Neural cell (in vitro differentiated cells): Measurements from ENCODE around the gene RBBP6. TPM values are rescaled to one million over a fixed set of nuclear protein-coding genes. Genes with fewer than 3 reads are reported as not detected.

Experiments used
- H2AFZ ChIP-seq: fragments of 200-600, 300-800 bp; sonication (generic), shearing (Covaris generic); 2 replicates; pipeline ENCODE4 v1.6.0; 2014; ENCODE audit warnings: low read depth, mild to moderate bottlenecking, antibody characterized with exemption, low read length, moderate library complexity
- H3F3A ChIP-seq: fragments of 200-600 bp; shearing (Covaris generic); 2 replicates; pipeline ENCODE4 v1.6.1; 2016; ENCODE audit warnings: mild to moderate bottlenecking, moderate library complexity, mixed read lengths, antibody characterized with exemption, low read length; ENCODE audit not compliant: insufficient read depth, poor library complexity, severe bottlenecking
- H3K27ac ChIP-seq: fragments of 200-600, 300-800 bp; sonication (generic), shearing (Covaris generic); 2 replicates; pipeline ENCODE4 v1.5.1; 2014; ENCODE audit warnings: mild to moderate bottlenecking, low read length, moderate library complexity
- H3K27me3 ChIP-seq: fragments of 300-800, 200-600 bp; sonication (generic), shearing (Covaris generic); 2 replicates; pipeline ENCODE4 v1.6.0; 2014; ENCODE audit warnings: mild to moderate bottlenecking, low read depth, low read length, moderate library complexity; ENCODE audit not compliant: insufficient read depth
- H3K36me3 ChIP-seq: fragments of 300-800, 200-600 bp; sonication (generic), shearing (Covaris generic); 2 replicates; pipeline ENCODE4 v1.5.1; 2014; ENCODE audit warnings: mild to moderate bottlenecking, antibody characterized with exemption, low read length, moderate library complexity; ENCODE audit not compliant: insufficient read depth
- H3K4me2 ChIP-seq: fragments of 300-800, 200-600 bp; sonication (generic), shearing (Covaris generic); 2 replicates; pipeline ENCODE4 v1.6.0; 2014; ENCODE audit warnings: mild to moderate bottlenecking, low read length
- H3K4me3 ChIP-seq: fragments of 300-800, 200-600 bp; sonication (generic), shearing (Covaris generic); 2 replicates; pipeline ENCODE4 v1.5.1; 2014; ENCODE audit warnings: mild to moderate bottlenecking, low read length, moderate library complexity
- H3K79me2 ChIP-seq: fragments of 200-600 bp; shearing (Covaris generic); replicated peaks from 2 replicates; pipeline ENCODE4 v1.6.0; 2014; ENCODE audit warnings: mild to moderate bottlenecking, low read length, moderate library complexity; ENCODE audit not compliant: insufficient read depth
- H3K9ac ChIP-seq: fragments of 300-800, 200-600 bp; sonication (generic), shearing (Covaris generic); 2 replicates; pipeline ENCODE4 v1.6.1; 2016; ENCODE audit warnings: mild to moderate bottlenecking, low read length, mixed read lengths
- H3K9me2 ChIP-seq: fragments of 200-600 bp; shearing (Covaris generic); 2 replicates; pipeline ENCODE4 v1.6.1; 2016; ENCODE audit warnings: mild to moderate bottlenecking, low read length, mixed read lengths; ENCODE audit not compliant: insufficient read depth
- H3K9me3 ChIP-seq: fragments of 200-600, 300-800 bp; sonication (generic), shearing (Covaris generic); 2 replicates; pipeline ENCODE4 v1.6.1; 2016; ENCODE audit warnings: mild to moderate bottlenecking, mixed run types, low read length, moderate library complexity, mixed read lengths
- H4K20me1 ChIP-seq: fragments of 200-600 bp; shearing (Covaris generic); 2 replicates; pipeline ENCODE4 v1.6.1; 2016; ENCODE audit warnings: mild to moderate bottlenecking, mixed run types; ENCODE audit not compliant: insufficient read depth
- CTCF ChIP-seq: fragments of 450-650 bp; IDR thresholded peaks from 2 replicates; pipeline ENCODE4 v1.5.1; 2014; ENCODE audit warnings: antibody characterized with exemption, mild to moderate bottlenecking, moderate library complexity; ENCODE audit not compliant: poor library complexity, severe bottlenecking
- EP300 ChIP-seq: fragments of 450-650 bp; conservative IDR thresholded peaks from 2 replicates; pipeline ENCODE4 v1.6.1; 2014; ENCODE audit warnings: antibody characterized with exemption, mild to moderate bottlenecking, moderate library complexity; ENCODE audit not compliant: poor library complexity, severe bottlenecking
- EZH2 ChIP-seq: fragments of 200-600, 300-800 bp; shearing (Covaris generic), sonication (generic); IDR thresholded peaks from 2 replicates; pipeline ENCODE4 v1.6.1; 2014; ENCODE audit warnings: antibody characterized with exemption, low read length, borderline replicate concordance, mild to moderate bottlenecking; ENCODE audit not compliant: insufficient read depth, poor library complexity, severe bottlenecking
- MXI1 ChIP-seq: fragments of 450-650 bp; conservative IDR thresholded peaks from 2 replicates; pipeline ENCODE4 v1.6.1; 2014; ENCODE audit warnings: antibody characterized with exemption, mild to moderate bottlenecking; ENCODE audit not compliant: poor library complexity, severe bottlenecking
- POLR2AphosphoS5 ChIP-seq: IDR thresholded peaks from 2 replicates; pipeline ENCODE4 v1.6.1; 2012
- RAD21 ChIP-seq: fragments of 450-650 bp; conservative IDR thresholded peaks from 2 replicates; pipeline ENCODE4 v1.6.1; 2014; ENCODE audit warnings: antibody characterized with exemption, mild to moderate bottlenecking, moderate library complexity
- REST ChIP-seq: IDR thresholded peaks from 2 replicates; pipeline ENCODE4 v1.6.1; 2012; ENCODE audit warnings: borderline replicate concordance
- SMC3 ChIP-seq: fragments of 450-650 bp; conservative IDR thresholded peaks from 2 replicates; pipeline ENCODE4 v1.6.1; 2014; ENCODE audit warnings: antibody characterized with exemption, mild to moderate bottlenecking, moderate library complexity; ENCODE audit not compliant: poor library complexity
- TAF1 ChIP-seq: IDR thresholded peaks from 2 replicates; pipeline ENCODE4 v1.6.1; 2012; ENCODE audit warnings: low read depth
- polyA minus RNA-seq: library from RNA; depleted of rRNA, polyadenylated mRNA; stranded (reverse); fragments of >200 nt; gene quantifications from 2 replicates; pipeline ENCODE4 v1.2.3, GENCODE V29; 2014
- polyA plus RNA-seq: library from polyadenylated mRNA; depleted of rRNA; stranded (reverse); fragments of >200 nt; gene quantifications from 2 replicates; pipeline ENCODE4 v1.2.3, GENCODE V29; 2014

RBBP6 gene
- 75.5 and 95.4 TPM in 2 replicates for polyA plus RNA-seq
- polyA minus RNA-seq: 76.7 and 103 TPM in 2 replicates

GRCh38 chr16:24539295-24539849 lies at the start of gene RBBP6:
RBBP6 (plus strand) TSS chr16:24539566; CDS start chr16:24540627, 1,061 bp downstream.
- no peaks in the 10 kb centered on the region for H3K9me3 ChIP-seq
- no peaks in the 10 kb centered on the region for H3K9me2 ChIP-seq
- peaks cover 15% of the 10 kb centered on the region for H4K20me1 ChIP-seq
- H3F3A ChIP-seq: no peaks in the 10 kb centered on the region
- H2AFZ ChIP-seq: peak within 1 kb of the TSS; percentile 75
- peak within 1 kb of the TSS; percentile 98 for H3K27ac ChIP-seq
- peak within 1 kb of the TSS; percentile 82 for H3K4me2 ChIP-seq
- peak; percentile 99 for TF ChIP-seq POLR2AphosphoS5
- peak; percentile 98 for TF ChIP-seq TAF1
- TF ChIP-seq SMC3: peak; percentile 38
- peak; percentile 83 for TF ChIP-seq MXI1
- peak; percentile 18 for TF ChIP-seq RAD21
- peak; percentile 67 for TF ChIP-seq CTCF
- TF ChIP-seq EZH2: no peak
- TF ChIP-seq REST: peak; percentile 81
- TF ChIP-seq EP300: peak; percentile 79
- H3K79me2 ChIP-seq: peaks cover 46% of the 10 kb centered on the region
- peak within 1 kb of the TSS; percentile 99 for H3K9ac ChIP-seq
- peak within 1 kb of the TSS; percentile 93 for H3K4me3 ChIP-seq
- H3K36me3 ChIP-seq: no peaks in the 10 kb centered on the region
- H3K27me3 ChIP-seq: no peaks in the 10 kb centered on the region

- no peak overlapping the region for H3K4me3 ChIP-seq
- no peak overlapping the region for H3K27ac ChIP-seq
- H3K4me2 ChIP-seq: no peak overlapping the region
- no peak overlapping the region for H2AFZ ChIP-seq
- no peaks in the 10 kb centered on the region for H3F3A ChIP-seq
- no peaks in the 10 kb centered on the region for H4K20me1 ChIP-seq
- H3K9me3 ChIP-seq: no peaks in the 10 kb centered on the region
- H3K36me3 ChIP-seq: no peaks in the 10 kb centered on the region
- H3K27me3 ChIP-seq: no peaks in the 10 kb centered on the region
- no peaks in the 10 kb centered on the region for H3K9me2 ChIP-seq
- H3K9ac ChIP-seq: no peak overlapping the region
- no peak for TF ChIP-seq TAF1
- no peak for TF ChIP-seq MXI1
- no peak for TF ChIP-seq EZH2
- TF ChIP-seq REST: no peak
- TF ChIP-seq EP300: no peak
- TF ChIP-seq POLR2AphosphoS5: no peak
- no peak for TF ChIP-seq SMC3
- no peak for TF ChIP-seq CTCF
- no peak for TF ChIP-seq RAD21
- no peaks in the 10 kb centered on the region for H3K79me2 ChIP-seq
Measured at GRCh38 chr16:24490866-24491265, 48.5 kb upstream of the RBBP6 start.
